ENCODE measurements around the gene FASN.
A peak's percentile ranks its signal among the peaks of the same experiment; 100 is the strongest.

The FASN gene

GRCh38 chr17:82037092-82037888 is 60.7 kb downstream of the FASN start, which contains the start of gene DCXR:
DCXR (minus strand) TSS chr17:82037697; CDS start chr17:82037682, 15 bp downstream.
- peak; percentile 98 for DNase-seq (ENCODE audit: low spot score)
- TF ChIP-seq, protein P1, sequence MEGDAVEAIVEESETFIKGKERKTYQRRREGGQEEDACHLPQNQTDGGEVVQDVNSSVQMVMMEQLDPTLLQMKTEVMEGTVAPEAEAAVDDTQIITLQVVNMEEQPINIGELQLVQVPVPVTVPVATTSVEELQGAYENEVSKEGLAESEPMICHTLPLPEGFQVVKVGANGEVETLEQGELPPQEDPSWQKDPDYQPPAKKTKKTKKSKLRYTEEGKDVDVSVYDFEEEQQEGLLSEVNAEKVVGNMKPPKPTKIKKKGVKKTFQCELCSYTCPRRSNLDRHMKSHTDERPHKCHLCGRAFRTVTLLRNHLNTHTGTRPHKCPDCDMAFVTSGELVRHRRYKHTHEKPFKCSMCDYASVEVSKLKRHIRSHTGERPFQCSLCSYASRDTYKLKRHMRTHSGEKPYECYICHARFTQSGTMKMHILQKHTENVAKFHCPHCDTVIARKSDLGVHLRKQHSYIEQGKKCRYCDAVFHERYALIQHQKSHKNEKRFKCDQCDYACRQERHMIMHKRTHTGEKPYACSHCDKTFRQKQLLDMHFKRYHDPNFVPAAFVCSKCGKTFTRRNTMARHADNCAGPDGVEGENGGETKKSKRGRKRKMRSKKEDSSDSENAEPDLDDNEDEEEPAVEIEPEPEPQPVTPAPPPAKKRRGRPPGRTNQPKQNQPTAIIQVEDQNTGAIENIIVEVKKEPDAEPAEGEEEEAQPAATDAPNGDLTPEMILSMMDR (IDR thresholded peaks at IDR 0.05; ENCODE audit: extremely low read depth, missing control alignments), result peak; percentile 93

GRCh38 chr17:82036634-82037091 is 61.4 kb downstream of the FASN start:
- TF ChIP-seq, protein P1 (IDR thresholded peaks at IDR 0.05; ENCODE audit: extremely low read depth, missing control alignments), result no peak
- DNase-seq (ENCODE audit: low spot score), result no peak

GRCh38 chr17:82035956-82036633 is 61.9 kb downstream of the FASN start:
- DNase-seq (ENCODE audit: low spot score), result no peak
- TF ChIP-seq, protein P1 (IDR thresholded peaks at IDR 0.05; ENCODE audit: extremely low read depth, missing control alignments), result no peak

DNA sequence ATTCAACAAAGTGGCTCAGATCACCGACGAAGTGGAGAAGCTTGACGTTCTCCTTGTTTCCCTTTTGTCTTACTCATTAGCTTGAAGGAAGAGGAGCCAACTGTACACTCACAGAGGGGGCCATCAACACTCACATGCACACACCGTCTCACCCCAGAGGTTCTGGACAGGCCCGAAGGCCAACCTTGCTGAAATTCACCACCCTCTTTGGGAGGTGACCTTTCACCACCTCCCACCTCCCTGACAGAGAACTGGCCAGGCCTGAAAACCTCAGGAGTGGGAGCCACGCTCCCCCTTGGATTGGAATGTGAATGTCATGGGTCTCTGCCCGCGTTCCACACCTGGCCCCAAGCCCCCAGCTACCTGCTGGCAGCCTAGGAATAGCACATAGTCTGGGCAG is 62.5 kb downstream of the FASN start:
- no peak for DNase-seq (ENCODE audit: low spot score)
- TF ChIP-seq, protein P1 (IDR thresholded peaks at IDR 0.05; ENCODE audit: extremely low read depth, missing control alignments), result no peak

- no peak for DNase-seq (ENCODE audit: low spot score)
- TF ChIP-seq, protein P1 (IDR thresholded peaks at IDR 0.05; ENCODE audit: extremely low read depth, missing control alignments), result no peak
These were observed 63.5 kb downstream of the FASN start for GRCh38 chr17:82034371-82035011.

GRCh38 chr17:82033359-82034085 is 64.5 kb downstream of the FASN start:
- no peak for DNase-seq (ENCODE audit: low spot score)
- TF ChIP-seq, protein P1 (IDR thresholded peaks at IDR 0.05; ENCODE audit: extremely low read depth, missing control alignments), result no peak
